ENCODE measurements around the gene OR52N1.

OR52N1 gene

DNA sequence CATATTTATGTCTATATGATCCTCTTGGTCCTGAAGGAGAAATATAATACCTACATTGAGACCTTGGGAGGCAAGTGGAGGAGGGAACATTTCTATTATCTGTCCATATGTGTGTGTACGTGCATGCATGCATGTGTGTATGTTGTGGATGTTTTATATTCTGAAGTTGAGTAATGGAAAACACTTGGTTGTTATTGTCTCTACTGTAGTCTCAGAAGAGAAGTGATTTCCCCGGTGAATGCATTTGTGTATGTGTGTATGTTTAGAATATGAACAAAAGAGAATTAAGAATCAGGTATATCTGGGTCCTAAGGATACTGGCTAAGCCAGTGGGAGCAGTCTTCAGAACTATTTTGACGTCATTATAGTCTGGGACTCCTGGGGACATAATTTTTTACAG lies at the start of gene OR52N1:
TSS of gene OR52N1 (minus strand) at position 101 of the 400 bp plus-strand sequence. CDS start 2,449 bp downstream, outside the sequence.
- no peak for DNase-seq

GRCh38 chr11:5837695-5838094 lies 46.6 kb upstream of the OR52N1 start:
- no peak for DNase-seq

DNA sequence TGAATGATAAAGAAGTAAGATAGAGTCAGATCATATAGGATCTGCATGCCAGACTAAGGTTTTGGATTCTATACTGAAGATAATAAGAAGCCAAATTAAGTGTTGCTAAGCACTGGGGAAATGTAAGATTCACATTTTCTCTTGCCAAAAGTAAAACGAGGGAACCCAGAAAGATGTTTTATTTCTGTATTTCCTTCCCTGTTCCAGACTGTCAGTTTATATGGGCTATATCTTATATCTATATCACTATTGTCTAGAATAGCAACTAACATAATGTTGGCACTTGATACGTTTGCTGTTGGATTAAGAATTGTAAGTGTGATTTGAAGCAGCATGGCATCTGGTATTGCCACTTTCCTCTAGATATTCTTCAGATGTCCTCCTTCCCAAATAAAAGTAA lies 42.4 kb upstream of the OR52N1 start:
- DNase-seq: no peak

- no peak for DNase-seq
Observed at GRCh38 chr11:5831196-5831829, 40.2 kb upstream of the OR52N1 start.

DNA sequence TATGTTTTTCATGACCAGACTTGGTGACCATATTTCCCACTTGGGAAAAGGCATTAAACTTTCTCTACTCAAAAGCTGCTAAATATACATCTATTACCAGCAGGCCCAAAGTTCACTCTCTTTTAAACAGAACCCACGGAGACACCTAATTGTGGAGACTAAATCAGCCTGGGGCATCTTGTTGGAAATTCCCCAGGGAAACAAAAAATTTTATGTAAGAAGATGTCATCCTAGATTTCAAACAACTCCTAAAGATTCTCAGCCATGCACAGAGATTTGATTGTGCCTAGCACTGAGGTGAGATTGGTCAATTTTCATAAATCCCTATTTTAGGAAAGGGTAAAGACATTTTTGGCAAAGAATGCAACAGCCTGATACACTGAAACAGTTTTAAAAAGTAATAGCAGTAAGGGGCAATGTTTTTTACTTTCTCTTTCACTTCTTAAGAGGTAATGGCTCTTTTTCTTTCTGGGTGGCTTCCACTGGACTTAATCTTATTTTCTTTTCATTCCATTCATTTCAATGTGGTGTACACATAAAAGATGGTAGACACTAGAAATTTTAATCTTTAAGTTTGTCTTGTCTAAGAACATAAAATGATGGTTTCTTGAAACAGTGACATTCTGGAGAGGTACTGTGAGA lies 27.3 kb upstream of the OR52N1 start:
- DNase-seq: no peak

GRCh38 chr11:5815534-5815933 lies 24.5 kb upstream of the OR52N1 start:
- no peak for DNase-seq

DNA sequence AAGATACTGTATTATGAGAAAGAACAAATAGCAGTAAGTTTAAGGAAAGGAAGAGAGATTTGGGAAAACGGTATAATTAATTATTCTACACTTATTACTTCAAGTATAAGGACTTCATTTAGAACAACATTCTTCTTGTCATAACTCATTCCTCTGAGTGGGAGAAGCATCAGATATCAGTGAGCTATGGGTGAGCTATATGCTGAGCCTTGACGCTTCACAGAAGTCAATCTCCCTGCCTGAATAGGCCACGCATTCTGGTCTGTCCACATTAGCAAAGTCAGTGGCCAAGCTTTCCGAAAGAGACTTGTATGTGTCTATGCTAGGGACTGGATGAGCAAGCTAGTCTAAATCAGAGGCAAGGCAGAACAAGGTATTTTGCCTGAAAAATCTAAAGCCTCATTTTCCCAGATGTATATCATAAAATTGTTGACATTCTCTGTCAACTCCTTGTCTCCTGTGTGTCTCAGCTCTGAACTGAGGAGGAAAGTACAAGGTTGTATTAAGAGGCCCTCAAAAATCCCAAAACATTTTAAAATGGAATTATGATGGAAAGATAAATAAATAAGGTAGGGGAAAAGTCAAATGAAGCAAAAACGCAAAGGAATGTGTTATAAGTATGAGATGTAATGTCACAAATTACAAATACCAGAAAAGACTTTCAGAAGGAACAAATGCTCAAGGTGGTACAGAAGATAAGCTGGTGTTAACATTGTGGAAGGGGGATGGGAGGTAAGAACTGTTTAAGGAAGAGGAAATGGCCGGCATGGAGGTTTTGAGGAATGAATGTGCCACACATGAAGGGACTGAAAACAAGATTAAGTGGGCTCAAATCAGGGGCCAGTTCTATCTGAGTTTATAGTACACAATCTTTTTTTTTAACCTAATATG lies 19.1 kb upstream of the OR52N1 start:
- DNase-seq: no peak

- DNase-seq: no peak
Observed at GRCh38 chr11:5809122-5809519, 18.1 kb upstream of the OR52N1 start.

GRCh38 chr11:5808500-5809121 lies 17.5 kb upstream of the OR52N1 start, which contains the start of gene OR52N2:
Gene OR52N2 (plus strand): TSS chr11:5808924. CDS start chr11:5820336, 11,412 bp downstream.
- peak; percentile 63 for DNase-seq

GRCh38 chr11:5807580-5807979 lies 16.5 kb upstream of the OR52N1 start:
- no peak for DNase-seq

- DNase-seq: no peak
Observed at GRCh38 chr11:5803982-5804381, 12.9 kb upstream of the OR52N1 start.

GRCh38 chr11:5796541-5796940 lies 5.5 kb upstream of the OR52N1 start:
- no peak for DNase-seq

- no peak for DNase-seq
Observed at GRCh38 chr11:5783255-5783654, 7.8 kb downstream of the OR52N1 start, which contains the start of gene OR52N5. Gene OR52N5 (minus strand): TSS chr11:5783355. CDS start chr11:5778634, 4,721 bp downstream.

- DNase-seq: no peak
Observed at GRCh38 chr11:5767056-5767455, 24.0 kb downstream of the OR52N1 start.

DNA sequence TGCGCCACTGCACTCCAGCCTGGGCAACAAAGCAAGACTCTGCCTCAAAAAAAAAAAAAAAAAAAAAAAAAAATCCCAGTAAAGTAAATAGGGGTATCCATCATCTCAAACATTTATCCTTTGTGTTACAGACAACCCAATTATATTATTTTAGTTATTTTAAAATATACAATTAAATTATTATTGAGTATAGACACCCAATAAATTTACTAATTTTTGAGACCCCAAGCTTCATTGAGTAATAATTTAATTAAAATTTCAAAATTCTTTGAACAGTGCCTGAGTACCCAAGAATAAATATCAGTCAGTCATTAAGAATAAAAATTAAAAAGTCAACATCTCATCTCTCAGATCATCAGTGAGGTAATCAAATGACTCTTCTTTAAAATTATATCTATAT lies 37.1 kb downstream of the OR52N1 start, which contains the start of gene OR52N4:
TSS of gene OR52N4 (plus strand) at position 301 of the 400 bp plus-strand sequence. CDS start 498 bp downstream, outside the sequence.
- no peak for DNase-seq

DNA sequence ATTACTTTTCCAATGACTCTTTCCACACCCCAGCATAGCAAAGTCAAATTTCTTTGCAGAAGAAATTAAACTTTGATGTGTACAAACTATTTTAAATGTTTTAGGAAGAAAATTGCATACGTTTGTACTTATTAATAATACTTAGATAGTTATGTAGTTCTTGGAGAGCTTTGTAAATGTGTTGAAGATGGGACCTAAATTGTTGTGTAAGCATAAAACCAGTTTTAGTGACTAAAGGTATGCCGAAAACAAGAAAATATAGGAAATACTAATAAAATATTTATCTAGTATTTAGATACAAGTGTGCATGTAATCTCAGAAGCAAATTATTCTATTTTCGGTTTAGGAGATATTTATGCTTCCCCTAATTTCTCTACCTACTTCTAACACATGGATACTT lies 41.2 kb downstream of the OR52N1 start:
- no peak for DNase-seq

DNA sequence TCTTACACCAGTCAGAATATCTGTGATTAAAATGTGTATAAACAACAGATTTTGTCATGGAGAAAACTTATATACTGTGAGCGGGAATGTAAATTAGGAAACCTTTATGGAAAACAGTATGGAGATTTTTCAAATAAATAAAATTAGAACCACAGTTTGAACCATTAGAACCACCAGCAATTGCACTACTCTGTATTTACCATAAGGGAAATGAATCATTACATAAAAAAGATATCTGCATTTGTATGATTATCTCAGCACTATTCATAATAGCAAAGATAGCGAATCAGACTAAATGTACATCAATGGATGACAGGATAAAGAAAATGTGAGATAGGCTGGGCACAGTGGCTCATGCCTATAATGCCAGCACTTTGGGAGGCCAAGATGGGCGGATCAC lies 44.5 kb downstream of the OR52N1 start:
- no peak for DNase-seq

DNA sequence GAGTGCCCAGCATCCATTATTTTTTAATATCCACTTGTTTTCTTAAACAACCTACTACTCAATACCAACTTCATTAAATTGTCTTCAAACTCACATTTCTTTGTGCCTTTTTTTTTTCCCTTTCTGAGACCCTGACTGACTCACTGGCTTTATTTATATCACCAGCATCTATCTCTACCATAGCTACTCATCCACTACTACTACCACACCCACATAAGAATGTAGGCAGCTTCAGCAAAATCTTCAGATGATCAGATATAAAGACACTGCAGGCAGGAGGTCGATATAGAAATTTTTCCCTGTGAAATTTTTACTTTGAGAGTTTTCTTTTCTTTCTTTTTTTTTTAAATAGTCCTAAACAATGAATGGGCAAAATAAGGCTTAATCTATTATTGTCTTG lies 52.6 kb downstream of the OR52N1 start:
- DNase-seq: no peak

DNA sequence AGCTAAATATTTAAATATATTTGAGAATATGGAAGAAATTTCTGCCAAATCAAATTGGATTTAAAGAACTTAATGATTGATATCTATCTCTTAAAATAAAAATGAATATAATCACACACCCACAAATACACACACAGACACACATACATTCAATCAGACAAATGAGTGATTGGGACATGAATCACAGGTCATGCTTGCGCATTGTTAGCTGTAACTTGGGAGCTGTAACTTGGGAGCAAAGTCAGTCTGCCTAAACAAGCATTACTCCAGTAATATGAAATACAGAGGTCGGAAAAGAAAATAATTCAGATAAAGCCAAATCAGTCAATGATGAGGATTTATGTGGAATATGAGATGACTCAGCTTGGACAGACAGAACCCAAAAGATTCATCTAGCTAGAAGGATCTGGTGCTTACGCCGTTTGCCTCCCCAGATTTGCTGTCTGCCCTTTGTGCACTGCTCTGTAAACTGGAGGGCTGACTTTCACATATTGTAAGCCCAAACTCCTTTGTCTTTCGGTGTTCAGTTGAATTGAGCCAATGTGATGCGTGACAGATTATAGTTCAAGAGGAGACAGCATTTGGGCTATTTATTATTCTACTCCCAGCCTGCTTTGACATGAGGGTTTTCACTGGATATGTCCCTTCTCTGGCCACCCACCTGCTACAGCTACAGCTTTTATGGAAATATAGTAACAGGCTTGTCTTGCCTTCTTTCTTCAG lies 53.2 kb downstream of the OR52N1 start:
- peak; percentile 2 for DNase-seq

DNA sequence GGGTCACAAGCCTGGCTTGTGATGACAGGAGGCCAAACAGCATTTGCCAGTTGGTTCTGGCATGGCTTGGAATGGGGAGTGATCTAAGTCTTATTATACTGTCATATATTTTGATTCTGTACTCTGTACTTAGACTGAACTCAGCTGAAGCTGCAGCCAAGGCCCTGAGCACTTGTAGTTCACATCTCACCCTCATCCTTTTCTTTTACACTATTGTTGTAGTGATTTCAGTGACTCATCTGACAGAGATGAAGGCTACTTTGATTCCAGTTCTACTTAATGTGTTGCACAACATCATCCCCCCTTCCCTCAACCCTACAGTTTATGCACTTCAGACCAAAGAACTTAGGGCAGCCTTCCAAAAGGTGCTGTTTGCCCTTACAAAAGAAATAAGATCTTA lies 54.0 kb downstream of the OR52N1 start:
- DNase-seq: peak; percentile 38

Measured in fibroblast of skin of right biceps (primary cell).